ENCODE measurements around the gene NEK7. TPM values are rescaled to one million over a fixed set of nuclear protein-coding genes. Genes with fewer than 3 reads are reported as not detected.

The NEK7 gene
- total RNA-seq, 2 experiments from 2014 or later = 14.9 to 25.6 TPM

- no peaks in the 10 kb centered on the region for H3K4me1 ChIP-seq (ENCODE audit: insufficient read depth, low read length, poor library complexity, severe bottlenecking)
- no peaks in the 10 kb centered on the region for H3K9me3 ChIP-seq (ENCODE audit: low read length)
- no peaks in the 10 kb centered on the region for H3K79me2 ChIP-seq (ENCODE audit: insufficient read depth, low read depth, low read length)
- H2AFZ ChIP-seq (ENCODE audit: low read length) = no peak overlapping the region
- CTCF ChIA-PET (ENCODE audit: unreplicated experiment) = no interaction called here
- H3K4me2 ChIP-seq (ENCODE audit: low read length) = no peak overlapping the region
- TF ChIP-seq CTCF (conservative IDR thresholded peaks at IDR 0.05; ENCODE audit: low read length) (no peak), EZH2phosphoT487 (IDR thresholded peaks at IDR 0.05; ENCODE audit: borderline replicate concordance, low read depth, low read length) (no peak)
- H3K4me3 ChIP-seq (ENCODE audit: low read depth, low read length, poor library complexity, severe bottlenecking) = no peak overlapping the region
- no peaks in the 10 kb centered on the region for H3K9me2 ChIP-seq (ENCODE audit: insufficient read depth, low read length)
- H4K20me1 ChIP-seq (ENCODE audit: insufficient read depth, low read length) = no peaks in the 10 kb centered on the region
- H3K36me3 ChIP-seq (ENCODE audit: insufficient read depth, low read length) = no peaks in the 10 kb centered on the region
- no TSS peak for BruUV-seq (replicated peaks)
- H3K27ac ChIP-seq (ENCODE audit: low read depth, low read length, poor library complexity, severe bottlenecking) = no peak overlapping the region
- POLR2A ChIA-PET = interaction anchor here (0.6 to 1.3 kb wide), 5 partner anchors 8 to 508 kb away, joined by 3 to 4 read pairs (median 3); no protein-coding TSS in a partner anchor
- no peak for DNase-seq (ENCODE audit: low spot score)
- intact Hi-C loops (cut with micrococcal nuclease; ENCODE audit: unreplicated experiment) = no loop called here
Observed at GRCh38 chr1:198291036-198291435, 134.2 kb downstream of the NEK7 start.

- no peaks in the 10 kb centered on the region for H3K79me2 ChIP-seq (ENCODE audit: insufficient read depth, low read depth, low read length)
- CTCF ChIA-PET (ENCODE audit: unreplicated experiment) = no interaction called here
- H3K36me3 ChIP-seq (ENCODE audit: insufficient read depth, low read length) = no peaks in the 10 kb centered on the region
- no peaks in the 10 kb centered on the region for H3K4me1 ChIP-seq (ENCODE audit: insufficient read depth, low read length, poor library complexity, severe bottlenecking)
- no peak for TF ChIP-seq EZH2phosphoT487 (IDR thresholded peaks at IDR 0.05; ENCODE audit: borderline replicate concordance, low read depth, low read length)
- TF ChIP-seq CTCF (conservative IDR thresholded peaks at IDR 0.05; ENCODE audit: low read length) = no peak
- H4K20me1 ChIP-seq (ENCODE audit: insufficient read depth, low read length) = no peaks in the 10 kb centered on the region
- H2AFZ ChIP-seq (ENCODE audit: low read length) = no peak overlapping the region
- no peaks in the 10 kb centered on the region for H3K9me3 ChIP-seq (ENCODE audit: low read length)
- H3K27ac ChIP-seq (ENCODE audit: low read depth, low read length, poor library complexity, severe bottlenecking) = no peak overlapping the region
- DNase-seq (ENCODE audit: low spot score) = no peak
- no peak overlapping the region for H3K4me2 ChIP-seq (ENCODE audit: low read length)
- no TSS peak for BruUV-seq (replicated peaks)
- intact Hi-C loops (cut with micrococcal nuclease; ENCODE audit: unreplicated experiment) = no loop called here
- H3K9me2 ChIP-seq (ENCODE audit: insufficient read depth, low read length) = no peaks in the 10 kb centered on the region
- H3K4me3 ChIP-seq (ENCODE audit: low read depth, low read length, poor library complexity, severe bottlenecking) = no peak overlapping the region
- POLR2A ChIA-PET = interaction anchor here (0.9 to 1.0 kb wide), 2 partner anchors 24 to 248 kb away, joined by 3 read pairs; no protein-coding TSS in a partner anchor
Observed at GRCh38 chr1:198291924-198292323, 135.1 kb downstream of the NEK7 start.

- Histone ChIP-seq H4K20me1 (ENCODE audit: insufficient read depth, low read length) (no peaks in the 10 kb centered on the region), H3K36me3 (ENCODE audit: insufficient read depth, low read length) (no peaks in the 10 kb centered on the region), H3K27ac (ENCODE audit: low read depth, low read length, poor library complexity, severe bottlenecking) (no peak overlapping the region), H3K4me3 (ENCODE audit: low read depth, low read length, poor library complexity, severe bottlenecking) (no peak overlapping the region), H2AFZ (ENCODE audit: low read length) (no peak overlapping the region), H3K4me2 (ENCODE audit: low read length) (no peak overlapping the region), H3K9me3 (ENCODE audit: low read length) (no peaks in the 10 kb centered on the region), H3K9me2 (ENCODE audit: insufficient read depth, low read length) (no peaks in the 10 kb centered on the region), H3K79me2 (ENCODE audit: insufficient read depth, low read depth, low read length) (no peaks in the 10 kb centered on the region), H3K4me1 (ENCODE audit: insufficient read depth, low read length, poor library complexity, severe bottlenecking) (no peaks in the 10 kb centered on the region)
- no TSS peak for BruUV-seq (replicated peaks)
- no peak for TF ChIP-seq EZH2phosphoT487 (IDR thresholded peaks at IDR 0.05; ENCODE audit: borderline replicate concordance, low read depth, low read length)
- no peak for TF ChIP-seq CTCF (conservative IDR thresholded peaks at IDR 0.05; ENCODE audit: low read length)
- CTCF ChIA-PET (ENCODE audit: unreplicated experiment) = no interaction called here
- no peak for DNase-seq (ENCODE audit: low spot score)
- POLR2A ChIA-PET = no interaction called here
- intact Hi-C loops (cut with micrococcal nuclease; ENCODE audit: unreplicated experiment) = no loop called here
Observed at GRCh38 chr1:198295225-198295624, 138.4 kb downstream of the NEK7 start.

All from OCI-LY7 (cell line).